Hepatocyte (in vitro differentiated cells): ENCODE measurements around the gene FAM53B. TPM values are rescaled to one million over a fixed set of nuclear protein-coding genes. Genes with fewer than 3 reads are reported as not detected.

Experiments
- DNase-seq: peaks from one replicate; pipeline ENCODE4 v3.0.0-alpha.2; 2016; ENCODE audit warnings: low spot score
- H2AFZ ChIP-seq: fragments of 200-600 bp; sonication (generic); 2 replicates; pipeline ENCODE4 v1.6.0; 2016; ENCODE audit warnings: antibody characterized with exemption, mild to moderate bottlenecking
- H3K27ac ChIP-seq: fragments of 200-600 bp; sonication (generic); 2 replicates; pipeline ENCODE4 v1.5.1; 2016; ENCODE audit warnings: mild to moderate bottlenecking
- H3K27me3 ChIP-seq: fragments of 200-600 bp; sonication (generic); 2 replicates; pipeline ENCODE4 v1.6.1; 2016
- H3K36me3 ChIP-seq: fragments of 200-600 bp; sonication (generic); replicated peaks from 2 replicates; pipeline ENCODE4 v1.5.1; 2016; ENCODE audit warnings: low read depth; ENCODE audit not compliant: insufficient read depth
- H3K4me1 ChIP-seq: fragments of 200-600 bp; sonication (generic); 2 replicates; pipeline ENCODE4 v1.5.1; 2016; ENCODE audit warnings: mild to moderate bottlenecking, moderate library complexity; ENCODE audit not compliant: insufficient read depth
- H3K4me2 ChIP-seq: fragments of 200-600 bp; sonication (generic); 2 replicates; pipeline ENCODE4 v1.6.0; 2016
- H3K4me3 ChIP-seq: fragments of 200-600 bp; sonication (generic); 2 replicates; pipeline ENCODE4 v1.5.1; 2016; ENCODE audit warnings: mild to moderate bottlenecking
- H3K79me2 ChIP-seq: fragments of 200-600 bp; sonication (generic); 2 replicates; pipeline ENCODE4 v1.6.0; 2017; ENCODE audit warnings: mild to moderate bottlenecking
- H3K9me2 ChIP-seq: fragments of 200-600 bp; sonication (generic); replicated peaks from 2 replicates; pipeline ENCODE4 v1.6.0; 2017; ENCODE audit warnings: mild to moderate bottlenecking; ENCODE audit not compliant: insufficient read depth
- H3K9me3 ChIP-seq: fragments of 200-600 bp; sonication (generic); 2 replicates; pipeline ENCODE4 v1.5.1; 2016; ENCODE audit warnings: low read depth, mild to moderate bottlenecking
- H4K20me1 ChIP-seq: fragments of 200-600 bp; sonication (generic); 2 replicates; pipeline ENCODE4 v1.6.0; 2016; ENCODE audit warnings: mild to moderate bottlenecking; ENCODE audit not compliant: insufficient read depth, poor library complexity, severe bottlenecking
- EZH2 ChIP-seq: fragments of 200-600 bp; sonication (generic); IDR thresholded peaks from 2 replicates; pipeline ENCODE4 v1.6.1; 2016; ENCODE audit warnings: antibody characterized with exemption, mild to moderate bottlenecking, borderline replicate concordance
- EZH2phosphoT487 ChIP-seq: fragments of 200-600 bp; sonication (generic); IDR thresholded peaks from one replicate; pipeline ENCODE4 v1.6.1; 2018; ENCODE audit warnings: antibody characterized with exemption, mild to moderate bottlenecking, low read depth, moderate library complexity; ENCODE audit not compliant: unreplicated experiment, severe bottlenecking
- WGBS: methylation state at CpG from one replicate; pipeline ENCODE4 v1.1.6; 2016; ENCODE audit warnings: low lambda C conversion rate; ENCODE audit errors: missing lambda C conversion rate; 5-methylcytosine and 5-hydroxymethylcytosine counted together
- polyA plus RNA-seq: library from polyadenylated mRNA; unstranded; fragments of >200 nt; fragmentation: Nextera tagmentation; extraction: Ambion mirVana; gene quantifications from 2 replicates; pipeline ENCODE4 v1.2.1, GENCODE V29; 2016
- total RNA-seq: library from RNA; depleted of rRNA; stranded (reverse); fragments of >200 nt; gene quantifications from 2 replicates; pipeline ENCODE4 v1.2.3, GENCODE V29; 2014
- TF ChIP-seq, protein P1 (sequence below): fragments of 200-600 bp; sonication (generic); IDR thresholded peaks from 2 replicates; pipeline ENCODE4 v1.5.1; 2016; ENCODE audit warnings: antibody characterized with exemption, mild to moderate bottlenecking; ENCODE audit not compliant: poor library complexity

FAM53B gene
- total and polyA plus RNA-seq, 2 experiments from 2014 or later: 10.3 to 23.6 TPM

- peaks cover 45% of the 10 kb centered on the region for H3K79me2 ChIP-seq
- DNase-seq: peak; percentile 47
- H3K36me3 ChIP-seq: no peaks in the 10 kb centered on the region
- peaks cover 54% of the 10 kb centered on the region for H3K4me1 ChIP-seq
- no peaks in the 10 kb centered on the region for H3K9me2 ChIP-seq
- no peak for TF ChIP-seq EZH2
- TF ChIP-seq, protein P1, sequence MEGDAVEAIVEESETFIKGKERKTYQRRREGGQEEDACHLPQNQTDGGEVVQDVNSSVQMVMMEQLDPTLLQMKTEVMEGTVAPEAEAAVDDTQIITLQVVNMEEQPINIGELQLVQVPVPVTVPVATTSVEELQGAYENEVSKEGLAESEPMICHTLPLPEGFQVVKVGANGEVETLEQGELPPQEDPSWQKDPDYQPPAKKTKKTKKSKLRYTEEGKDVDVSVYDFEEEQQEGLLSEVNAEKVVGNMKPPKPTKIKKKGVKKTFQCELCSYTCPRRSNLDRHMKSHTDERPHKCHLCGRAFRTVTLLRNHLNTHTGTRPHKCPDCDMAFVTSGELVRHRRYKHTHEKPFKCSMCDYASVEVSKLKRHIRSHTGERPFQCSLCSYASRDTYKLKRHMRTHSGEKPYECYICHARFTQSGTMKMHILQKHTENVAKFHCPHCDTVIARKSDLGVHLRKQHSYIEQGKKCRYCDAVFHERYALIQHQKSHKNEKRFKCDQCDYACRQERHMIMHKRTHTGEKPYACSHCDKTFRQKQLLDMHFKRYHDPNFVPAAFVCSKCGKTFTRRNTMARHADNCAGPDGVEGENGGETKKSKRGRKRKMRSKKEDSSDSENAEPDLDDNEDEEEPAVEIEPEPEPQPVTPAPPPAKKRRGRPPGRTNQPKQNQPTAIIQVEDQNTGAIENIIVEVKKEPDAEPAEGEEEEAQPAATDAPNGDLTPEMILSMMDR: peak; percentile 42
- 5% methylated on average over 41 of the region's 42 CpGs for WGBS
- peak overlapping the region; percentile 65 for H3K27ac ChIP-seq
- peak overlapping the region; percentile 19 for H2AFZ ChIP-seq
- H3K4me2 ChIP-seq: peak overlapping the region; percentile 94
- H3K4me3 ChIP-seq: peak overlapping the region; percentile 59
- no peaks in the 10 kb centered on the region for H3K9me3 ChIP-seq
- peaks cover 7% of the 10 kb centered on the region for H4K20me1 ChIP-seq
- no peaks in the 10 kb centered on the region for H3K27me3 ChIP-seq
Observed at GRCh38 chr10:124742413-124743190, 1.6 kb downstream of the FAM53B start.

- TF ChIP-seq, protein P1: no peak
- no peak for TF ChIP-seq EZH2
- TF ChIP-seq EZH2phosphoT487: no peak
- Histone ChIP-seq H3K27ac (peak overlapping the region; percentile 65), H3K4me2 (peak overlapping the region; percentile 94), H3K4me3 (no peak overlapping the region), H3K9me2 (no peaks in the 10 kb centered on the region), H3K36me3 (no peaks in the 10 kb centered on the region), H3K4me1 (peaks cover 60% of the 10 kb centered on the region), H3K9me3 (no peaks in the 10 kb centered on the region), H3K27me3 (no peaks in the 10 kb centered on the region), H4K20me1 (peaks cover 7% of the 10 kb centered on the region), H3K79me2 (peaks cover 51% of the 10 kb centered on the region), H2AFZ (no peak overlapping the region)
- DNase-seq: peak; percentile 15
- WGBS: 74% methylated on average over 9 of the region's 9 CpGs
Observed at GRCh38 chr10:124741922-124742412, 2.2 kb downstream of the FAM53B start.

DNA sequence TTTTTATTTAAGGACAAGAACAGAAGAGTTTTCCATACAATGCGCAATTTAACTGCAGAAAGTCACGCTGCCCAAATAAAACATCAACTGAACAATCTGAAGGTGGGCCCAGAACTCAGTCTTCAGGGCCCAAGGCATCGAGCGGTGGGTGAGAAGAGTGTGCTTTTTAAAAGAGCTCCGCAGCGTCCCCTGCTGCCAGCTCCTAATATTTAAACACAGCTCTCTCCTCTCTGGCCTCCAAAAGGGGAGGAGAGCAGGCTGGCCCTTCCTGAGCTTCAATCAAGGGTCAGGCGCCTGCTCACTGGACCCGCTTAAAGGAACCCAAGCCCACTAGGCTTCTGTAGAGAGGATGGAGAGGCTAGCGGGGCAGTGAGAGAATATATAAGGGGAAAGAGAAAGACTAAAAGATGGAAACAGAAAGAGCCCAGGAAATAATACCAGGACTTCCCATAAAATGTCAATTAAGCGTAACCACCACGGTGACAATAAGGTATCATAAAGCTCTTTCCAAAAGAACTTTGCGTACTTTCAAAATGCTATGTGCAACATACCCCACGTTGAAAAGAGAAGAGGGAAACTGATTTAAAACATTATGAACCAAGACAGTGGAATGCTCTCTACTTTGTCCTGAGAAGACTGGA is 2.8 kb downstream of the FAM53B start:
- peaks cover 65% of the 10 kb centered on the region for H3K4me1 ChIP-seq
- DNase-seq: peak; percentile 89
- no peak overlapping the region for H3K4me3 ChIP-seq
- H3K27ac ChIP-seq: peak overlapping the region; percentile 85
- no peaks in the 10 kb centered on the region for H3K9me3 ChIP-seq
- peak overlapping the region; percentile 94 for H3K4me2 ChIP-seq
- H4K20me1 ChIP-seq: peaks cover 11% of the 10 kb centered on the region
- no peak overlapping the region for H2AFZ ChIP-seq
- H3K79me2 ChIP-seq: peaks cover 56% of the 10 kb centered on the region
- TF ChIP-seq EZH2phosphoT487 (no peak), EZH2 (no peak)
- TF ChIP-seq, protein P1: peak; percentile 77
- H3K36me3 ChIP-seq: no peaks in the 10 kb centered on the region
- 28% methylated on average over 13 of the region's 13 CpGs for WGBS
- no peaks in the 10 kb centered on the region for H3K9me2 ChIP-seq
- H3K27me3 ChIP-seq: no peaks in the 10 kb centered on the region
